DND-41 (cell line): ENCODE results near the gene SHANK1.

Experiments
- CTCF ChIP-seq: IDR thresholded peaks from 2 replicates; pipeline ENCODE4 v1.5.1; 2012; ENCODE audit warnings: borderline replicate concordance, low read length, moderate library complexity, mild to moderate bottlenecking; ENCODE audit not compliant: poor library complexity, severe bottlenecking; ENCODE audit errors: extremely low read depth
- EZH2 ChIP-seq: IDR thresholded peaks from 3 replicates; pipeline ENCODE4 v1.6.1; 2012; ENCODE audit warnings: borderline replicate concordance, low read depth, mild to moderate bottlenecking, moderate library complexity, low read length, inconsistent platforms; ENCODE audit not compliant: severe bottlenecking

DNA sequence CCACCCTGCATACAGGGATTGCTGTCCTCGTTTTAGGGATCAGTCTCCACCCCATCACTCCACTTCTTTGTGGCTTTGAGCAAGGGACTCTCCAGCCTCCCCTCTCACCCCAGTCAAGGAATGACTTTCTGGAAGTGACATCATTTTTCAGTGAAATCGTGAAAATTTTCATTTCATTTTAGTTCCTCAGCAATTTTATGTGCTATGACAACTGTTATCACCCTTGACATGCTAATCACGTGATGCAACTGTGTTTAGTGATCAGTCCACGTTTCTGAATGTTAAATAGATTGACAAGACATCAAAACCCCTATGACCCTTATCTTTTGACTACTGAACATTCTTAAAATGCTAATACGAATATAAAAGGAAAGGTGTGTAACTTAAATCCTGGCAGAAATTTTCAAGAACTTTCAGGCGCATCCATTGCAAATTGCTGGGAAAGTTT is 62.4 kb downstream of the SHANK1 start:
- TF ChIP-seq CTCF (no peak), EZH2 (no peak)
